Measurements from ENCODE around the gene APBA2. TPM values are rescaled to one million over a fixed set of nuclear protein-coding genes. Genes with fewer than 3 reads are reported as not detected.

APBA2 gene
- polyA plus RNA-seq, 2 of the 4 experiments (the other 2 are of a cell fraction): 11.4 to 12.6 TPM

DNA sequence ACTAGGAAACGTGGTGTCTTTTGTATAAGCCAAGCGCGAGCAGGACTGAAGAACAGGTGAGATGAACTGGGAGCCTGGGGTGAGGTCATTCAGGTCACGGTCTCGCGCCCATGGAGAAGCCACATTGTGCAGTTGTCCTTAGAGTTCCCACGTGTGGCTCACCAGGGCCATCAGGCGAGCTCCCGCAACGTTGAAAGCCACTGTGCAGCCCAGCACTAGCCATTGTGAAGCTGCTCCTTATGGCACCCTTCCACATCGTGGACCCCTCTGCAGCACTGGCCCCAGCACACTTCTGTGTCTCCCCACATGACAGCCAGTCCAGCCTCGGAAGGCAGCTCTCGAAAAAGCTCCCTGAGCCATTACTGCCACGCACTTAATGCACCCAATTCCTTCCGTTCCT lies 7.6 kb upstream of the APBA2 start:
- Histone ChIP-seq H3K27ac (no peak overlapping the region), H3K9me3 (no peaks in the 10 kb centered on the region), H3K4me2 (no peak overlapping the region), H3K4me3 (no peak overlapping the region), H3K4me1 (no peaks in the 10 kb centered on the region)
- no peak for DNase-seq (ENCODE audit: low read depth in 1 of 2, low spot score in 1 of 2)
- TF ChIP-seq, protein P1, sequence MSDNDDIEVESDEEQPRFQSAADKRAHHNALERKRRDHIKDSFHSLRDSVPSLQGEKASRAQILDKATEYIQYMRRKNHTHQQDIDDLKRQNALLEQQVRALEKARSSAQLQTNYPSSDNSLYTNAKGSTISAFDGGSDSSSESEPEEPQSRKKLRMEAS (IDR thresholded peaks at IDR 0.05): no peak
- TF ChIP-seq CBX2 (IDR thresholded peaks at IDR 0.05; ENCODE audit: borderline replicate concordance, low read depth) (no peak), EHF (CRISPR knock-in tag; IDR thresholded peaks at IDR 0.05) (no peak), ZSCAN20 (CRISPR knock-in tag; IDR thresholded peaks at IDR 0.05) (no peak), NR3C1 (IDR thresholded peaks at IDR 0.05) (no peak), JUNB (IDR thresholded peaks at IDR 0.05) (no peak)
- no peak for FAIRE-seq
- POLR2A ChIA-PET: no interaction called here
- WGBS (ENCODE audit: missing lambda C conversion rate): 71% methylated on average over 15 of the region's 15 CpGs
- CTCF ChIA-PET: interaction anchor here (1.4 to 1.5 kb wide), 2 partner anchors 11 to 212 kb away, joined by 3 to 4 read pairs; no protein-coding TSS in a partner anchor
- no peak for ATAC-seq

DNA sequence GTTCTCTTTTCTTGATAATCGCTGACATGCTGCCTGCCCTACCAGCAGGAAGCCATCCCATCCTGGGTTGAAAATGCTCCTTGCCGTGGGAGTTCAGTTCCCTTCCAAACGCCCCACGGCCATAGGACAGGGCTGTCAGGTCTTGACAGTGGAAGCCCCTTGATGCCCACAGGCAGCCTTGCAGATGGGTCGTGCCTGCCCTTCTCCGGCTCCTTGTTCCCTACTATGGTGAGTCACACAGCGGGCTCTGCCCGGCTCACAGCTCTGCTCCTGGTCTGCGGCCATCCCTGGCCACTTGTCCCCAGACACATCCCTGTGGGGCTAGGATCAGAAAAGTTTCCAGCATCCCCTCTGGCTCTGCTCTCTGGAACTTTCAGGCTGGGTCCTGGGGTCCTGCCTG lies 6.2 kb upstream of the APBA2 start:
- no peak overlapping the region for H3K27ac ChIP-seq
- WGBS (ENCODE audit: missing lambda C conversion rate): 71% methylated on average over 9 of the region's 9 CpGs
- DNase-seq (ENCODE audit: low read depth in 1 of 2, low spot score in 1 of 2): no peak
- H3K4me1 ChIP-seq: no peaks in the 10 kb centered on the region
- no peaks in the 10 kb centered on the region for H3K9me3 ChIP-seq
- POLR2A ChIA-PET: no interaction called here
- TF ChIP-seq NPAS2 (CRISPR knock-in tag; IDR thresholded peaks at IDR 0.05; ENCODE audit: borderline replicate concordance) (no peak), CBX8 (IDR thresholded peaks at IDR 0.05) (no peak), EHMT2 (IDR thresholded peaks at IDR 0.05; ENCODE audit: low read depth) (no peak), CHD4 (IDR thresholded peaks at IDR 0.05; ENCODE audit: borderline replicate concordance) (no peak), HEYL (CRISPR knock-in tag; IDR thresholded peaks at IDR 0.05) (no peak), KDM5A (IDR thresholded peaks at IDR 0.05) (no peak), RFX5 (IDR thresholded peaks at IDR 0.05) (no peak)
- TF ChIP-seq, protein P2, sequence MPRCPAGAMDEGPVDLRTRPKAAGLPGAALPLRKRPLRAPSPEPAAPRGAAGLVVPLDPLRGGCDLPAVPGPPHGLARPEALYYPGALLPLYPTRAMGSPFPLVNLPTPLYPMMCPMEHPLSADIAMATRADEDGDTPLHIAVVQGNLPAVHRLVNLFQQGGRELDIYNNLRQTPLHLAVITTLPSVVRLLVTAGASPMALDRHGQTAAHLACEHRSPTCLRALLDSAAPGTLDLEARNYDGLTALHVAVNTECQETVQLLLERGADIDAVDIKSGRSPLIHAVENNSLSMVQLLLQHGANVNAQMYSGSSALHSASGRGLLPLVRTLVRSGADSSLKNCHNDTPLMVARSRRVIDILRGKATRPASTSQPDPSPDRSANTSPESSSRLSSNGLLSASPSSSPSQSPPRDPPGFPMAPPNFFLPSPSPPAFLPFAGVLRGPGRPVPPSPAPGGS (IDR thresholded peaks at IDR 0.05): no peak
- TF ChIP-seq, protein P3, sequence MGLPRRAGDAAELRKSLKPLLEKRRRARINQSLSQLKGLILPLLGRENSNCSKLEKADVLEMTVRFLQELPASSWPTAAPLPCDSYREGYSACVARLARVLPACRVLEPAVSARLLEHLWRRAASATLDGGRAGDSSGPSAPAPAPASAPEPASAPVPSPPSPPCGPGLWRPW (IDR thresholded peaks at IDR 0.05): no peak
- TF ChIP-seq, protein P4, sequence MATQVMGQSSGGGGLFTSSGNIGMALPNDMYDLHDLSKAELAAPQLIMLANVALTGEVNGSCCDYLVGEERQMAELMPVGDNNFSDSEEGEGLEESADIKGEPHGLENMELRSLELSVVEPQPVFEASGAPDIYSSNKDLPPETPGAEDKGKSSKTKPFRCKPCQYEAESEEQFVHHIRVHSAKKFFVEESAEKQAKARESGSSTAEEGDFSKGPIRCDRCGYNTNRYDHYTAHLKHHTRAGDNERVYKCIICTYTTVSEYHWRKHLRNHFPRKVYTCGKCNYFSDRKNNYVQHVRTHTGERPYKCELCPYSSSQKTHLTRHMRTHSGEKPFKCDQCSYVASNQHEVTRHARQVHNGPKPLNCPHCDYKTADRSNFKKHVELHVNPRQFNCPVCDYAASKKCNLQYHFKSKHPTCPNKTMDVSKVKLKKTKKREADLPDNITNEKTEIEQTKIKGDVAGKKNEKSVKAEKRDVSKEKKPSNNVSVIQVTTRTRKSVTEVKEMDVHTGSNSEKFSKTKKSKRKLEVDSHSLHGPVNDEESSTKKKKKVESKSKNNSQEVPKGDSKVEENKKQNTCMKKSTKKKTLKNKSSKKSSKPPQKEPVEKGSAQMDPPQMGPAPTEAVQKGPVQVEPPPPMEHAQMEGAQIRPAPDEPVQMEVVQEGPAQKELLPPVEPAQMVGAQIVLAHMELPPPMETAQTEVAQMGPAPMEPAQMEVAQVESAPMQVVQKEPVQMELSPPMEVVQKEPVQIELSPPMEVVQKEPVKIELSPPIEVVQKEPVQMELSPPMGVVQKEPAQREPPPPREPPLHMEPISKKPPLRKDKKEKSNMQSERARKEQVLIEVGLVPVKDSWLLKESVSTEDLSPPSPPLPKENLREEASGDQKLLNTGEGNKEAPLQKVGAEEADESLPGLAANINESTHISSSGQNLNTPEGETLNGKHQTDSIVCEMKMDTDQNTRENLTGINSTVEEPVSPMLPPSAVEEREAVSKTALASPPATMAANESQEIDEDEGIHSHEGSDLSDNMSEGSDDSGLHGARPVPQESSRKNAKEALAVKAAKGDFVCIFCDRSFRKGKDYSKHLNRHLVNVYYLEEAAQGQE (IDR thresholded peaks at IDR 0.05): no peak
- TF ChIP-seq, protein P5, sequence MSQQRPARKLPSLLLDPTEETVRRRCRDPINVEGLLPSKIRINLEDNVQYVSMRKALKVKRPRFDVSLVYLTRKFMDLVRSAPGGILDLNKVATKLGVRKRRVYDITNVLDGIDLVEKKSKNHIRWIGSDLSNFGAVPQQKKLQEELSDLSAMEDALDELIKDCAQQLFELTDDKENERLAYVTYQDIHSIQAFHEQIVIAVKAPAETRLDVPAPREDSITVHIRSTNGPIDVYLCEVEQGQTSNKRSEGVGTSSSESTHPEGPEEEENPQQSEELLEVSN (IDR thresholded peaks at IDR 0.05; ENCODE audit: borderline replicate concordance, low read depth): no peak
- no peak overlapping the region for H3K4me2 ChIP-seq
- no peak overlapping the region for H3K4me3 ChIP-seq
- no peak for FAIRE-seq
- ATAC-seq: no peak
- CTCF ChIA-PET: no interaction called here

DNA sequence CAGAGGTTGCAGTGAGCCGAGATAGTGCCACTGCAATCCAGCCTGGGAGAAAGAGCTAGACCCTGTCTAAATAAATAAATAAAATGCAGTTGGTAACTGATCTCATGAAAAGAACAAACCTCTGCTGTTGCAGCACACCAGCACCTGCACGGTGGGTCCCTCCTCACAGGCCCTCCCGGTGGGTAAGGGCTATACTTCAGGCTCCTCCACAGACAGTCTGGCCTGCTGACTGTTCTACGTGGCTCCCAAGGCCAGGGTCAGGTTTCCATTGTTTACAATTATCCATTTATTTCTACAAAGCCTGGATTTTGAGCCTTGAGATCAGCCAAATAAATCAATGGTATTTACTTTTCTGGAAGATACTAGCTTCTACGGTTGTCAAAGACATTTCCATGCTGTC lies 5.1 kb upstream of the APBA2 start:
- H3K27ac ChIP-seq: no peak overlapping the region
- no peak for DNase-seq (ENCODE audit: low read depth in 1 of 2, low spot score in 1 of 2)
- WGBS (ENCODE audit: missing lambda C conversion rate): 81% methylated on average over 5 of the region's 5 CpGs
- H3K9me3 ChIP-seq: no peaks in the 10 kb centered on the region
- ATAC-seq: no peak
- FAIRE-seq: no peak
- peaks cover 4% of the 10 kb centered on the region; the same call in 2 of the 3 replicates for H3K4me1 ChIP-seq
- H3K4me3 ChIP-seq: no peak overlapping the region
- H3K4me2 ChIP-seq: no peak overlapping the region
- no peak for TF ChIP-seq ESRRA (IDR thresholded peaks at IDR 0.05; ENCODE audit: borderline replicate concordance, low read length)
- TF ChIP-seq, protein P4 (IDR thresholded peaks at IDR 0.05): no peak
- ChIA-PET POLR2A (no interaction called here), CTCF (interaction anchor here (0.6 to 1.3 kb wide), 5 partner anchors 32 to 225 kb away, joined by 3 to 4 read pairs (median 3); no protein-coding TSS in a partner anchor)
